ENCODE results near the gene FARS2. TPM values are rescaled to one million over a fixed set of nuclear protein-coding genes. Genes with fewer than 3 reads are reported as not detected.

Gene FARS2
- total RNA-seq, 1 donor from 2014 or later: 16.5 TPM

DNA sequence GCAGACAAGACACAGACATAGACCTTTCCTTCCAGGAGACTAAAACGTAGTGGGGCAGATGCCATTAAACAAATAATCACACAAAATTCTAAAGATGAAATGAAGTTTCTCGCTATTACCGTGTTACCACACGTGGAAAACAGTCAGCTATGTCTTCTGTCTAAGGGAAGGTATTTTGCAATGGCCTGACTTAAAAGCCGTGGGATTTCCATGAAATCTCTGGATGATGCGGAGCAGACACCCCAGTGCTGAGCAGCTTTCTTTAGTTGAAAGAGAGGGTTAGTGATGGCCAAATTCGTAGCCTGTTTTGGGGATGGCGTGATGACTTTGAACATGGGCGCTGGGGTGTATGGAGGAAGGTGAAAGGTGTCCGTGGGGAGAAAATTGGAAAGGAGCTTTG is 463.6 kb downstream of the FARS2 start:
- no peaks in the 10 kb centered on the region for H3K36me3 ChIP-seq
- no peak overlapping the region for H3K4me3 ChIP-seq
- DNase-seq (ENCODE audit: extremely low spot score in 2 of 2): no peak
- no peaks in the 10 kb centered on the region for H3K4me1 ChIP-seq
- no peaks in the 10 kb centered on the region for H3K27me3 ChIP-seq
- no peak overlapping the region for H3K27ac ChIP-seq
- intact Hi-C loops (cut with DNase I): no loop called here
- TF ChIP-seq POLR2AphosphoS5 (IDR thresholded peaks at IDR 0.05; ENCODE audit: insufficient read depth in 1 of 2, low read depth in 1 of 2) (no peak), POLR2A (IDR thresholded peaks at IDR 0.05) (no peak)
- TF ChIP-seq, protein P1, sequence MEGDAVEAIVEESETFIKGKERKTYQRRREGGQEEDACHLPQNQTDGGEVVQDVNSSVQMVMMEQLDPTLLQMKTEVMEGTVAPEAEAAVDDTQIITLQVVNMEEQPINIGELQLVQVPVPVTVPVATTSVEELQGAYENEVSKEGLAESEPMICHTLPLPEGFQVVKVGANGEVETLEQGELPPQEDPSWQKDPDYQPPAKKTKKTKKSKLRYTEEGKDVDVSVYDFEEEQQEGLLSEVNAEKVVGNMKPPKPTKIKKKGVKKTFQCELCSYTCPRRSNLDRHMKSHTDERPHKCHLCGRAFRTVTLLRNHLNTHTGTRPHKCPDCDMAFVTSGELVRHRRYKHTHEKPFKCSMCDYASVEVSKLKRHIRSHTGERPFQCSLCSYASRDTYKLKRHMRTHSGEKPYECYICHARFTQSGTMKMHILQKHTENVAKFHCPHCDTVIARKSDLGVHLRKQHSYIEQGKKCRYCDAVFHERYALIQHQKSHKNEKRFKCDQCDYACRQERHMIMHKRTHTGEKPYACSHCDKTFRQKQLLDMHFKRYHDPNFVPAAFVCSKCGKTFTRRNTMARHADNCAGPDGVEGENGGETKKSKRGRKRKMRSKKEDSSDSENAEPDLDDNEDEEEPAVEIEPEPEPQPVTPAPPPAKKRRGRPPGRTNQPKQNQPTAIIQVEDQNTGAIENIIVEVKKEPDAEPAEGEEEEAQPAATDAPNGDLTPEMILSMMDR (IDR thresholded peaks at IDR 0.05): no peak
- no peaks in the 10 kb centered on the region for H3K9me3 ChIP-seq

DNA sequence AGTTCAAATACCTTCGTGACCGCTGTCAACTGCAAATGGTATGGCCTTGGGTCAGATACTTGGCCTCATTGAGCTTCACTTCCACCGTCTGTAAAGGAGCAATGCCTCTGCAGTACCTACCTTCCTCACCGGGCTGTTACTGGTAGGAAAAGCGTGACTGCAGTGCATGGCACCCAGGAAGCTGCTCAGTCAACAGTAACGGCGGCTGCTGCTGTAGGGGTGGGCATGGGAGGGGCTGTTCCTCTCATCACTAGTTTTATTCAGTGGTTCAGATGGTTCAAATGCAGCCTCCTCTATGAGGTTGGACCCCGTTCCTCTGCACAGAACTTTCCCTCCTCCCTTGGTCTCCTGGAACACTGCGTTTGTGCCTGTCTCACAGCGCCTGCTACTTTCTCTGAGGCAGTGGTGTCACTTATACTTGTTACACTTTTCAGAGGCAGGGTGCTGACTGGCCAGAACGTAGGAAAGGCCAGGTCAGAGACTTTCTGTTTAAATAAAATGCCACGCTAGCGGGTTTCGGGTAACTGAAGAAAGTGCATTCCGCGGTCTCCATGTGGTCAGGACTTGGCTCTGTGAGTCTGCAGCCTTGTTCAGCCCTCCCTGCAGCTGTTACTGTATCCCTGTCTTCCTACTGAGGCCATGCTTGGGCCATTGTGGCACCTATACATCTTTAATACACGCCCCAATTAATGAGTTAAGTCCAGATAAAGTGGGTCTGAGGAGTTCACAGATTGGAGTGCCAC is 465.8 kb downstream of the FARS2 start:
- intact Hi-C loops (cut with DNase I): no loop called here
- no peak overlapping the region for H3K27ac ChIP-seq

DNA sequence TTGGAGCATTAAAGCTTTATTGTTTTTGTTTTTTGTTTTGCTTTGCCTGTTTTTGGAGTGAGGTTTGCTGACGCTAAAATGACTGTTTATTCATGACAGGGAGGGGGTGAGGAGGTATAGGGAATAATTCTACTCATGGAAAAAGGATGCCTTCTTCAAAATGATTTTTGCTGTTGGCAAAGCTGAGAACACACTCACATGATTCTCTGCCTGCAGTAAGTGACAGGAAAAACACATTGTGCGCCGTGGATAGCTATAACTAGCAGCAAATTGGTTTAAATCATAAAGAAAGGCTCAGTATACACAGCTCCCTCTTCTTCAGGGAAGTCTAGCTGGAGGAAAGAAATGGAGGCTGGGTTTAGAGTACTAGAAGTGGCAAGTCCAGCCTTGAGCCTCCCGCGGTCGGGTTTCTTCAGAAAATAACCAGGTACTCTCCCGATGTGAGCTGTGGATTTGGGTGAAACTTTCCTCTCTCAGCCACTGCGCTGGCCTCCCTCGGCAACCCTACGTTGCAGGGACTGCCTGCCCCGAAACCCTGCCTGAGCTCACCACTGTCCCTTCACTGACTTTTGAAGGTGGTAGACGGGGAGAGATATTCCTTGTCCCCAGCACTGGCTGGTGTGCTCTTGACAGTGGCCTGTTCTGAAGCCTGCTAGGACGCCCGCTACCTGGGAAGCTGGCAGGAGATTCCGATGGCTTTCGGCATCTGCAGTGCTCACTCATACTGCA is 467.2 kb downstream of the FARS2 start:
- TF ChIP-seq POLR2A (IDR thresholded peaks at IDR 0.05) (no peak), POLR2AphosphoS5 (IDR thresholded peaks at IDR 0.05; ENCODE audit: insufficient read depth in 1 of 2, low read depth in 1 of 2) (no peak)
- TF ChIP-seq, protein P1 (IDR thresholded peaks at IDR 0.05): no peak
- H3K9me3 ChIP-seq: no peaks in the 10 kb centered on the region
- no peak overlapping the region for H3K27ac ChIP-seq
- DNase-seq (ENCODE audit: extremely low spot score in 2 of 2): no peak
- H3K27me3 ChIP-seq: no peaks in the 10 kb centered on the region
- intact Hi-C loops (cut with DNase I): no loop called here
- no peaks in the 10 kb centered on the region for H3K36me3 ChIP-seq
- no peak overlapping the region for H3K4me3 ChIP-seq
- H3K4me1 ChIP-seq: no peaks in the 10 kb centered on the region

More for the DNA sequence above, 465.8 kb downstream of the FARS2 start:
- TF ChIP-seq, protein P1 (IDR thresholded peaks at IDR 0.05): no peak
- no peak for TF ChIP-seq POLR2AphosphoS5 (IDR thresholded peaks at IDR 0.05; ENCODE audit: insufficient read depth in 1 of 2, low read depth in 1 of 2)
- no peak for TF ChIP-seq POLR2A (IDR thresholded peaks at IDR 0.05)
- Histone ChIP-seq H3K9me3 (no peaks in the 10 kb centered on the region), H3K4me3 (no peak overlapping the region), H3K36me3 (no peaks in the 10 kb centered on the region), H3K27me3 (no peaks in the 10 kb centered on the region), H3K4me1 (no peaks in the 10 kb centered on the region)
- DNase-seq (ENCODE audit: extremely low spot score in 2 of 2): no peak

DNA sequence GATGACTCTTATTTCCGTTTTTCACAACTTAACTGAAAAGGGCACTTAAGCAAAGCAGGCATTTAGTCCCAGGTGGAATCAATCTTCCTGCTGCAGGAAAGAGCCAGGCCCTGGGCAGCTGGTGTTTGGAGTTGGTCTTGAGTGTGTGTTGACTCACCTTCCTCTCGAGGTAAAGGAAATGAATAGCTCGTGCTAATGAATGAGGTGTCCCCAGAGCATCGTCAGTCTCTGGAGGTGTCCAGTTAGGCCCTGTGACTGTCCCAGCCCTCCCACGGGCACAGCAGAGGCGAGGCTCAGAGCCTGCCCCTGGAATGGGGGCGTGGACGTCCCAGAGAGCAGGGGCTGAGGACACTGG is 467.7 kb downstream of the FARS2 start:
- H3K27ac ChIP-seq: no peak overlapping the region
- H3K9me3 ChIP-seq: no peaks in the 10 kb centered on the region
- no peak for DNase-seq (ENCODE audit: extremely low spot score in 2 of 2)
- H3K4me3 ChIP-seq: no peak overlapping the region
- no peak for TF ChIP-seq POLR2AphosphoS5 (IDR thresholded peaks at IDR 0.05; ENCODE audit: insufficient read depth in 1 of 2, low read depth in 1 of 2)
- TF ChIP-seq, protein P1 (IDR thresholded peaks at IDR 0.05): no peak
- TF ChIP-seq POLR2A (IDR thresholded peaks at IDR 0.05): no peak
- intact Hi-C loops (cut with DNase I): no loop called here
- H3K4me1 ChIP-seq: no peaks in the 10 kb centered on the region
- no peaks in the 10 kb centered on the region for H3K27me3 ChIP-seq
- no peaks in the 10 kb centered on the region for H3K36me3 ChIP-seq

Data from vagina (tissue), 2 donors.